Motor neuron (in vitro differentiated cells): ENCODE results near the gene OLIG2. TPM values are rescaled to one million over a fixed set of nuclear protein-coding genes. Genes with fewer than 3 reads are reported as not detected.

Experiments used
- ATAC-seq, 8 experiments: fragments of 200-7000 bp; cut with Tn5 transposase; replicated peaks in 6 of 8; 2 replicates each; pipeline ENCODE4 v1.8.0; 2021; ENCODE audit warnings: mild to moderate bottlenecking in 8 of 8, moderate library complexity in 8 of 8
- H3K27ac ChIP-seq, 2 donors: fragments of 250-450 bp; sonication (Bioruptor Pico); 2 replicates each; pipeline ENCODE4 v1.9.0; 2021; ENCODE audit warnings: antibody characterized with exemption in 2 of 2, mild to moderate bottlenecking in 2 of 2, moderate library complexity in 1 of 2
- H3K4me1 ChIP-seq, 2 donors: fragments of 250-450 bp; sonication (Bioruptor Pico); replicated peaks in 1 of 2; 2 replicates each; pipeline ENCODE4 v1.6.1; 2021; ENCODE audit warnings: antibody characterized with exemption in 2 of 2, mild to moderate bottlenecking in 2 of 2, moderate library complexity in 1 of 2
- H3K4me3 ChIP-seq, 5 donors: fragments of 250-450 bp; sonication (Bioruptor Pico); 2 replicates each; pipeline ENCODE4 v1.9.0; 2021; ENCODE audit warnings: antibody characterized with exemption in 5 of 5, mild to moderate bottlenecking in 5 of 5, moderate library complexity in 4 of 5
- WGBS, 10 experiments: fragments of 450-650 bp; shearing (Covaris generic); methylation state at CpG; one replicate each; pipeline ENCODE4 v1.0.0; 2022; 5-methylcytosine and 5-hydroxymethylcytosine counted together
- in situ Hi-C, 9 experiments: fragments of 400-800 bp; cut with MboI; loops; one replicate each; pipeline ENCODE4 v1.15.0; 2021; ENCODE audit warnings: low sequenced_read_pairs in 9 of 9, low pct_unique_long_range_greater_than_20kb in 2 of 9; ENCODE audit not compliant: unreplicated experiment in 9 of 9
- total RNA-seq, 8 experiments: library from RNA; unstranded; fragments of 300-600 nt; gene quantifications; 2 replicates each; pipeline versions ENCODE4 v1.2.3 to v1.2.4, GENCODE V29; 2022

The OLIG2 gene
- total RNA-seq, 8 experiments from 2014 or later, result 0.18 to 10.1 (median 8.4) TPM; not detected in 1

DNA sequence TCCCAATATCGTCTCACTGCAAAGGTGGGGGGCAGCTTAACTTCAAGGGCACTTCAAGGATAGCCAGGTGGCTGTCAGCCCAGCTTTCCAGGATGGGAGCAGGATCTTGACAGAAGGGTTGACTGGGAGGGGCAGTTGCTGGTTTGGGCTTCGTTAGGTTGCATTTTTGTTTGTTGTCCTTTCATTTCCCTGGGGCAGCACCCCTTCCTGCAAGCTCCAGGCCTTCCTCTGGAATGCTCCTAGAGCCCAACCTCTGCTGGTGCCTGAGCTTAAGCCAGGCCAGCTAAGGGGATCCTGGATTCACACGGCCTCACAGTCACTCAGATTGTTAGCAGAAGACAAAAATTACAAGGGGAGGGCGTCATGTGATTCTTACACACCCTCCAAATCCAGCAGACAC is 4.1 kb upstream of the OLIG2 start:
- Histone ChIP-seq H3K4me1 (peaks cover 20 to 34% of the 10 kb centered on the region in 2 donors), H3K4me3 (no peak overlapping the region), H3K27ac (no peak overlapping the region)
- in situ Hi-C loops, result no loop called here
- WGBS, 10 experiments, result 0 to 100% (median 40%) methylated on average over 1 to 3 of the region's 4 CpGs; no CpG with 5 or more reads in 4 of the 10 experiments
- no peak for ATAC-seq

GRCh38 chr21:33022489-33022827 is 3.3 kb upstream of the OLIG2 start:
- H3K4me1 ChIP-seq, result peaks cover 20 to 34% of the 10 kb centered on the region in 2 donors
- WGBS, 10 experiments, result 0 to 100% (median 43%) methylated on average over 1 to 9 of the region's 17 CpGs; no CpG with 5 or more reads in 2 of the 10 experiments
- peak overlapping the region in 1 of 2 donors; percentile 57 for H3K27ac ChIP-seq
- in situ Hi-C loops, result no loop called here
- H3K4me3 ChIP-seq, result no peak overlapping the region
- no peak for ATAC-seq

- Histone ChIP-seq H3K4me3 (peak overlapping the region in 1 of 5 donors; percentile 2), H3K27ac (peak overlapping the region in 1 of 2 donors; percentile 57), H3K4me1 (peaks cover 20 to 34% of the 10 kb centered on the region in 2 donors)
- WGBS, 10 experiments, result 0 to 20% (median 13%) methylated on average over 1 to 11 of the region's 52 CpGs; no CpG with 5 or more reads in 6 of the 10 experiments
- in situ Hi-C loops, result no loop called here
- ATAC-seq, result no peak
Measured at GRCh38 chr21:33022828-33023573, 2.7 kb upstream of the OLIG2 start.

GRCh38 chr21:33023574-33024200 is 2.0 kb upstream of the OLIG2 start:
- in situ Hi-C loops, result no loop called here
- 3 to 78% (median 33%) methylated on average over 4 to 22 of the region's 49 CpGs; no CpG with 5 or more reads in 2 of the 10 experiments for WGBS, 10 experiments
- H3K27ac ChIP-seq, result no peak overlapping the region
- ATAC-seq, result peak in 1 of 8 experiments; percentile 9
- no peak overlapping the region for H3K4me3 ChIP-seq
- peaks cover 22 to 34% of the 10 kb centered on the region in 2 donors for H3K4me1 ChIP-seq

DNA sequence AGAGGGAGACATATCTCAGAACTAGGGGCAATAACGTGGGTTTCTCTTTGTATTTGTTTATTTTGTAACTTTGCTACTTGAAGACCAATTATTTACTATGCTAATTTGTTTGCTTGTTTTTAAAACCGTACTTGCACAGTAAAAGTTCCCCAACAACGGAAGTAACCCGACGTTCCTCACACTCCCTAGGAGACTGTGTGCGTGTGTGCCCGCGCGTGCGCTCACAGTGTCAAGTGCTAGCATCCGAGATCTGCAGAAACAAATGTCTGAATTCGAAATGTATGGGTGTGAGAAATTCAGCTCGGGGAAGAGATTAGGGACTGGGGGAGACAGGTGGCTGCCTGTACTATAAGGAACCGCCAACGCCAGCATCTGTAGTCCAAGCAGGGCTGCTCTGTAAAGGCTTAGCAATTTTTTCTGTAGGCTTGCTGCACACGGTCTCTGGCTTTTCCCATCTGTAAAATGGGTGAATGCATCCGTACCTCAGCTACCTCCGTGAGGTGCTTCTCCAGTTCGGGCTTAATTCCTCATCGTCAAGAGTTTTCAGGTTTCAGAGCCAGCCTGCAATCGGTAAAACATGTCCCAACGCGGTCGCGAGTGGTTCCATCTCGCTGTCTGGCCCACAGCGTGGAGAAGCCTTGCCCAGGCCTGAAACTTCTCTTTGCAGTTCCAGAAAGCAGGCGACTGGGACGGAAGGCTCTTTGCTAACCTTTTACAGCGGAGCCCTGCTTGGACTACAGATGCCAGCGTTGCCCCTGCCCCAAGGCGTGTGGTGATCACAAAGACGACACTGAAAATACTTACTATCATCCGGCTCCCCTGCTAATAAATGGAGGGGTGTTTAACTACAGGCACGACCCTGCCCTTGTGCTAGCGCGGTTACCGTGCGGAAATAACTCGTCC is 1.3 kb upstream of the OLIG2 start:
- H3K4me1 ChIP-seq, result peaks cover 26 to 38% of the 10 kb centered on the region in 2 donors
- no peak for ATAC-seq
- H3K4me3 ChIP-seq, result peak overlapping the region in 1 of 5 donors; percentile 56
- H3K27ac ChIP-seq, result no peak overlapping the region
- in situ Hi-C loops, result no loop called here
- 2 to 52% (median 26%) methylated on average over 2 to 40 of the region's 40 CpGs; no CpG with 5 or more reads in 2 of the 10 experiments for WGBS, 10 experiments

DNA sequence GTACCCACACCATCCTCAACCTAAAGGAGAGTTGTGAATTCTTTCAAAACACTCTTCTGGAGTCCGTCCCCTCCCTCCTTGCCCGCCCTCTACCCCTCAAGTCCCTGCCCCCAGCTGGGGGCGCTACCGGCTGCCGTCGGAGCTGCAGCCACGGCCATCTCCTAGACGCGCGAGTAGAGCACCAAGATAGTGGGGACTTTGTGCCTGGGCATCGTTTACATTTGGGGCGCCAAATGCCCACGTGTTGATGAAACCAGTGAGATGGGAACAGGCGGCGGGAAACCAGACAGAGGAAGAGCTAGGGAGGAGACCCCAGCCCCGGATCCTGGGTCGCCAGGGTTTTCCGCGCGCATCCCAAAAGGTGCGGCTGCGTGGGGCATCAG is 638 bp upstream of the OLIG2 start:
- WGBS, 10 experiments, result 2 to 8% methylated on average over 2 to 15 of the region's 22 CpGs; no CpG with 5 or more reads in 8 of the 10 experiments
- in situ Hi-C loops, result no loop called here
- peak overlapping the region; percentile 32 to 56 (median 52) for H3K4me3 ChIP-seq
- H3K27ac ChIP-seq, result peak overlapping the region in 1 of 2 donors; percentile 59
- peak in 5 of 8 experiments; percentile 6 to 40 (median 23) for ATAC-seq
- peaks cover 27 to 42% of the 10 kb centered on the region in 2 donors for H3K4me1 ChIP-seq

DNA sequence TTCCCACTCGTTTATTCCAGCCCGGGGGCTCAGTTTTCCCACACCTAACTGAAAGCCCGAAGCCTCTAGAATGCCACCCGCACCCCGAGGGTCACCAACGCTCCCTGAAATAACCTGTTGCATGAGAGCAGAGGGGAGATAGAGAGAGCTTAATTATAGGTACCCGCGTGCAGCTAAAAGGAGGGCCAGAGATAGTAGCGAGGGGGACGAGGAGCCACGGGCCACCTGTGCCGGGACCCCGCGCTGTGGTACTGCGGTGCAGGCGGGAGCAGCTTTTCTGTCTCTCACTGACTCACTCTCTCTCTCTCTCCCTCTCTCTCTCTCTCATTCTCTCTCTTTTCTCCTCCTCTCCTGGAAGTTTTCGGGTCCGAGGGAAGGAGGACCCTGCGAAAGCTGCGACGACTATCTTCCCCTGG is 716 bp downstream of the OLIG2 start:
- no peak for ATAC-seq
- H3K4me3 ChIP-seq, result peak overlapping the region; percentile 32 to 56 (median 52)
- H3K4me1 ChIP-seq, result peaks cover 29 to 48% of the 10 kb centered on the region in 2 donors
- in situ Hi-C loops, result no loop called here
- H3K27ac ChIP-seq, result peak overlapping the region; percentile 67 to 74
- 0 to 27% (median 6%) methylated on average over 2 to 12 of the region's 21 CpGs; no CpG with 5 or more reads in 2 of the 10 experiments for WGBS, 10 experiments

DNA sequence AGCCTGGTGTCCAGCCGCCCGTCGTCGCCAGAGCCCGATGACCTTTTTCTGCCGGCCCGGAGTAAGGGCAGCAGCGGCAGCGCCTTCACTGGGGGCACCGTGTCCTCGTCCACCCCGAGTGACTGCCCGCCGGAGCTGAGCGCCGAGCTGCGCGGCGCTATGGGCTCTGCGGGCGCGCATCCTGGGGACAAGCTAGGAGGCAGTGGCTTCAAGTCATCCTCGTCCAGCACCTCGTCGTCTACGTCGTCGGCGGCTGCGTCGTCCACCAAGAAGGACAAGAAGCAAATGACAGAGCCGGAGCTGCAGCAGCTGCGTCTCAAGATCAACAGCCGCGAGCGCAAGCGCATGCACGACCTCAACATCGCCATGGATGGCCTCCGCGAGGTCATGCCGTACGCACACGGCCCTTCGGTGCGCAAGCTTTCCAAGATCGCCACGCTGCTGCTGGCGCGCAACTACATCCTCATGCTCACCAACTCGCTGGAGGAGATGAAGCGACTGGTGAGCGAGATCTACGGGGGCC is 1.2 kb downstream of the OLIG2 start:
- peaks cover 29 to 53% of the 10 kb centered on the region in 2 donors for H3K4me1 ChIP-seq
- no peak for ATAC-seq
- H3K27ac ChIP-seq, result peak overlapping the region in 1 of 2 donors; percentile 74
- in situ Hi-C loops, result no loop called here
- H3K4me3 ChIP-seq, result peak overlapping the region in 4 of 5 donors; percentile 50 to 56 (median 54)
- 0 to 40% (median 3%) methylated on average over 4 to 12 of the region's 54 CpGs; no CpG with 5 or more reads in 4 of the 10 experiments for WGBS, 10 experiments

DNA sequence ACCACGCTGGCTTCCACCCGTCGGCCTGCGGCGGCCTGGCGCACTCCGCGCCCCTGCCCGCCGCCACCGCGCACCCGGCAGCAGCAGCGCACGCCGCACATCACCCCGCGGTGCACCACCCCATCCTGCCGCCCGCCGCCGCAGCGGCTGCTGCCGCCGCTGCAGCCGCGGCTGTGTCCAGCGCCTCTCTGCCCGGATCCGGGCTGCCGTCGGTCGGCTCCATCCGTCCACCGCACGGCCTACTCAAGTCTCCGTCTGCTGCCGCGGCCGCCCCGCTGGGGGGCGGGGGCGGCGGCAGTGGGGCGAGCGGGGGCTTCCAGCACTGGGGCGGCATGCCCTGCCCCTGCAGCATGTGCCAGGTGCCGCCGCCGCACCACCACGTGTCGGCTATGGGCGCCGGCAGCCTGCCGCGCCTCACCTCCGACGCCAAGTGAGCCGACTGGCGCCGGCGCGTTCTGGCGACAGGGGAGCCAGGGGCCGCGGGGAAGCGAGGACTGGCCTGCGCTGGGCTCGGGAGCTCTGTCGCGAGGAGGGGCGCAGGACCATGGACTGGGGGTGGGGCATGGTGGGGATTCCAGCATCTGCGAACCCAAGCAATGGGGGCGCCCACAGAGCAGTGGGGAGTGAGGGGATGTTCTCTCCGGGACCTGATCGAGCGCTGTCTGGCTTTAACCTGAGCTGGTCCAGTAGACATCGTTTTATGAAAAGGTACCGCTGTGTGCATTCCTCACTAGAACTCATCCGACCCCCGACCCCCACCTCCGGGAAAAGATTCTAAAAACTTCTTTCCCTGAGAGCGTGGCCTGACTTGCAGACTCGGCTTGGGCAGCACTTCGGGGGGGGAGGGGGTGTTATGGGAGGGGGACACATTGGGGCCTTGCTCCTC is 1.9 kb downstream of the OLIG2 start:
- Histone ChIP-seq H3K27ac (peak overlapping the region in 1 of 2 donors; percentile 74), H3K4me1 (peaks cover 28 to 56% of the 10 kb centered on the region in 2 donors), H3K4me3 (peak overlapping the region in 4 of 5 donors; percentile 50 to 56 (median 54))
- no peak for ATAC-seq
- in situ Hi-C loops, result no loop called here
- WGBS, 10 experiments, result no CpG with 5 or more reads among the region's 85 CpGs

- ATAC-seq, result no peak
- Histone ChIP-seq H3K27ac (peak overlapping the region in 1 of 2 donors; percentile 74), H3K4me3 (peak overlapping the region in 3 of 5 donors; percentile 50 to 56 (median 52)), H3K4me1 (peaks cover 24 to 56% of the 10 kb centered on the region in 2 donors)
- in situ Hi-C loops, result no loop called here
- 0 to 28% (median 8%) methylated on average over 2 to 14 of the region's 15 CpGs; no CpG with 5 or more reads in 1 of the 10 experiments for WGBS, 10 experiments
Measured at GRCh38 chr21:33028287-33028670, 2.5 kb downstream of the OLIG2 start.

DNA sequence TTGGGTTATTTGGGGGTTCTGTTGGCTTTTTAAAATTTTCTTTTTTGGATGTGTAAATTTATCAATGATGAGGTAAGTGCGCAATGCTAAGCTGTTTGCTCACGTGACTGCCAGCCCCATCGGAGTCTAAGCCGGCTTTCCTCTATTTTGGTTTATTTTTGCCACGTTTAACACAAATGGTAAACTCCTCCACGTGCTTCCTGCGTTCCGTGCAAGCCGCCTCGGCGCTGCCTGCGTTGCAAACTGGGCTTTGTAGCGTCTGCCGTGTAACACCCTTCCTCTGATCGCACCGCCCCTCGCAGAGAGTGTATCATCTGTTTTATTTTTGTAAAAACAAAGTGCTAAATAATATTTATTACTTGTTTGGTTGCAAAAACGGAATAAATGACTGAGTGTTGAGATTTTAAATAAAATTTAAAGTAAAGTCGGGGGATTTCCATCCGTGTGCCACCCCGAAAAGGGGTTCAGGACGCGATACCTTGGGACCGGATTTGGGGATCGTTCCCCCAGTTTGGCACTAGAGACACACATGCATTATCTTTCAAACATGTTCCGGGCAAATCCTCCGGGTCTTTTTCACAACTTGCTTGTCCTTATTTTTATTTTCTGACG is 3.1 kb downstream of the OLIG2 start:
- Histone ChIP-seq H3K4me1 (peaks cover 29 to 52% of the 10 kb centered on the region in 2 donors), H3K4me3 (peak overlapping the region in 3 of 5 donors; percentile 50 to 56 (median 52)), H3K27ac (peak overlapping the region in 1 of 2 donors; percentile 51)
- in situ Hi-C loops, result no loop called here
- ATAC-seq, result peak in 2 of 8 experiments; percentile 16 to 35
- WGBS, 10 experiments, result 0 to 18% (median 9%) methylated on average over 4 to 25 of the region's 28 CpGs; no CpG with 5 or more reads in 1 of the 10 experiments
